GM04504 (cell line): Measurements from ENCODE around the gene LONRF2.

Source experiments
- DNase-seq: peaks from one replicate; pipeline ENCODE4 v3.0.0-alpha.2; 2012; ENCODE audit warnings: low read depth

LONRF2 gene

DNA sequence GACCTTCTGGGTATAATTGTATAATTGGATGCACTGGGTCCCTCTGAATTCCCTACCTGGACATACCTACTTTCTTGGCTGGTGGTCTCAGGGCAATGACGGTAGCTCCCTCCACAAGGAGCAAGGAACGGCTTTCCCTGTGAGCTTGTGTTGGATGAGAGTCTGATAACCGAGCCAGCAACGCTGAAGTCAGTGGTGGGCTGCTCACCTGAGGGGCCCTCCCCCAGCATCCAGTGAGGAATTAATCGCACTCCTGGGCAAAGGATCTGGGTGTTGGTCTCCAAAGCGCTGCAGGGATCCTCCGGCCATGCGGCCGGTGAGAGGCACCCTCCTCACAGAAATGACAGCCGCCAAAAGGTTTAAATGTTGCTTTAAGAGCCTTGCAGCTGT lies 47.1 kb downstream of the LONRF2 start:
- no peak for DNase-seq

DNA sequence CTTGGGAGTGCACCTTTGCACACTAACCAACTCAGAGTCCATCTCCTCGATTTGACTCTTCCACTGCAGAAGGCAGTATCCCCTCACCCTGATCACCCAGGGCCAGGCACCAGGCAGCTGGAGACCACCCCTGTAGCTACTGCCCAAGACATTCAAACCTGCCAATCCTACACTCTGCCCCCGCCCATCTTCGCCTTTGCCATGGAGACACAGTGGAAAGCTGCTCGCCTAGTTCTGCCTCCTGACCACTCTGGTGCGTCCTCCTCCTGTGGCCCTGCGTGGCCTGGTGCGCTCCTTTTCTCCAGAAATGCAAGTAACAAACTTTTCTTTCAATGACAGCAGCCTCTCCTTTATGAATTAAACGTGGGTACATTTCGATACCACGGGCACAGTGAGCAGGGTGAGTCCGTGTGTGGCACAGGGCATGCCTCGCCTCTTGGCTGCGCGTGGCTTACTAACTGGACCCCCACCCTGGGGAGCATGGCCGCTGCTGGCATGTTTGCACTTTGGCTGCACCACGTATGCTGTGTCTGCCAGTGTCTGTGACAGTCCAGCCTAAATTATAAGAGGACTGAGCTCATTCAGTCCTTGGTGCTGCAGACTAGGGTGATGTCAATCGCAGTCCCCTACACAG lies 47.6 kb downstream of the LONRF2 start:
- DNase-seq: no peak

DNA sequence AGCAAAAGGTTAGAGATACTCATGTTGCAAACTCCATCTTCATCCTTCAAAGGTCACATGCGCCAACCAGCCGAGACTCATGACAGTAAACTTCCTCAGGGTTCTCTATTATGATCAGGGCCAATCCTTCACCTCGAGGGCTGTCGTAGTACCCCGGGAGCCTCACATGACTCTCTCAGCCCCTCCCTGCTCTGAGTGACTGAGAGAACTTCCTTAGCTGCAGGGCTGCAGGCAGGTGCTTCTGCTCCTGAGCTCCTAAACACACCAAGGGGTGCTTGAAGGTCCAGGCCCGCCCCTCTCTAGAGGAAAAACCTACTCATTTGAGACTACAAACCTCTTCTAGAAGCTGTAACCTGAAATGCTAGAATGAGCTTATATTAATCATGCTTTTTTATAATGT lies 48.2 kb downstream of the LONRF2 start:
- no peak for DNase-seq

GRCh38 chr2:100273387-100273786 lies 48.9 kb downstream of the LONRF2 start:
- no peak for DNase-seq

DNA sequence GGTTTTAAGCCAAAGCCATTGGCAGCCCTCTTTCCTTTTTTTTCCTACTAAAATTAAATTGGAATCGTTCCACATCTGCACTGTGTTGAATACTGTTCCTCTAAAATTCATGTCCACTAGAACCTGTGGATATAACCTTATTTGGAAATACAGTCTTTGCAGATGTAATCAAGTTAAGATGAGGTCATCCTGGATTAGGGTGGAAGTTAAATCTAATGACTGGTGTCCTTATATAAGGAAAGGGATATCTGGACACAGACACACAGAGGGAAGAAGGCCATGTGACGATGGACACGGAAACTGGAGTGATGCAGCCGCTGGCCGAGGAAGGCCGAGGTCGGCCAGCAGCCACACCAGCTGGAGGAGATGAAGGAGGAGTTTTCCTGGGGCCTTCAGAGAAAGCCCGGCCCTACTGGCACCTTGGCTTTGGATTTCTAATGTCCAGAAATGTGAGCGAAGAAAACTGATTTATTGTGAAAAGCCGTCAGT lies 49.4 kb downstream of the LONRF2 start:
- DNase-seq: no peak

GRCh38 chr2:100271210-100271609 lies 51.1 kb downstream of the LONRF2 start:
- no peak for DNase-seq

DNA sequence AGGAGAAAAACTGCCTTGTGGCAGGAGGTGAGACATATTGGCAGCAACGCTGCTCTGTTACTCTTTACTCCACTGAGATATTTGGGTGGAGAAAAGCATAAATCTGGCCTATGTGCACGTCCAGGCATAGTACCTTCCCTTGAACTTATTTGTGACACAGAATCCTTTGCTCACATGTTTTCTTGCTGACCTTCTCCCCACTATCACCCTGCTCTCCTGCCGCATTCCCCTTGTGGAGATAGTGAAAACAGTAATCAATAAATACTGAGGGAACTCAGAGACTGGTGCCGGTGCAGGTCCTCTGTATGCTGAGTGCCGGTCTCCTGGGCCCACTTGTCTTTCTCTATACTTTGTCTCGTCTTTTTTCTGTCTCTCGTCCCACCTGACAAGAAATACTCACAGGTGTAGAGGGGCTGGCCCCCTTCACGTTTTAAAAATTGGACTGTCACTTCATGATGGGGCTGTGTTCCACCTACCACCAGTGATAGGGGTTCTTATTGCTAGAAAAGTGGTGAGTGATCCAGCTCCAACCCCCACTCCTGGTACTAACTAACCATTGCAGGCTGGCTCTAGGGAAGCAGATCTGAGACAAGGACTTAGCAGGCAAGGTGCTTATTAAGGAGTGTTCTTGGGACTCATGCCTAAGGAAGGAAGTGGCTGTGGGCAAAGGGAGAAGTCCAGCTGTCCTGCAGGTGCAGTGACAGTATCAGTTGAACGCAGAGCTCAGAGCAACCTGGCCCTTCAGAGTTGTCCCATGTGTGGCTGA lies 51.7 kb downstream of the LONRF2 start:
- no peak for DNase-seq

GRCh38 chr2:100269889-100270288 lies 52.4 kb downstream of the LONRF2 start:
- DNase-seq: no peak

DNA sequence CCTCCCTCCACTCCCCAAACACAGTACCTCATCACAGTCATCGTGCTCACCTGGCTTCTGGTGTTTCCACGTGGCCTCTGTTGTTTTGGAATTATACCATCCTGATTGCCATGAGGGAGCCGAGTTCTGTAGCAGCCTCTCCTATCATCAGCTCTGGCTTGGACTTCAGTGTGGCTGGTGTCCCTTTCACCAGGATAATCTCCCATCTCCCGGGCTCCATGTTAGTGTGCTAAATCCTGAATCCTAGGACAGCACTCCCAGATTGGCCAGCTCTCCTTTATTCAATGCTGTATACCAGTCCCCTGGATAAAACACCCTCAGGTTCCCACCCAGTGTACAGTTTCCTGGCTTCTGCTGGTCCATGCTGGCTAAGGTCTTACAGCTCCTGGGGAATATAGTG lies 53.3 kb downstream of the LONRF2 start:
- DNase-seq: no peak

GRCh38 chr2:100267751-100268150 lies 54.5 kb downstream of the LONRF2 start:
- DNase-seq: no peak

- DNase-seq: no peak
Measured at GRCh38 chr2:100266126-100266525, 56.2 kb downstream of the LONRF2 start.

DNA sequence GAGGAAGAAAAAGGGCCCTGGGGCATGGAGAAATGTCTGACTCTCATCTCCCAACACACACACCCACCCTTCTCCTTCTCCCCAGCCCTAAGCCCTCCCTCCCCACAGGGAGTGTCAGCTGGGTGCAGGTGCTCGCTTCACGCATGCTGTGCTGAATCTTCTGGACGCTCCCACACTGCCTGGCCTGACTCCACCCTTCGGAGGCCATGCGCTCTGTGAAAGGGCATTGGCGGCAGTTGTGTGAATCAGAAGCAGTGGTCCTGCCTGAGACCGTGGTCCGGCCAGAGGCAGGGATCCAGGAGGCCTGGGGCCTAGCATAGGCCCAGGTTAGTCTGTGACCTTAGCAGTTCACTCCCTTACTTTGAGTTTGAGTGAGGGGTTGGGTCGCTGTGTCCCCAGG lies 57.1 kb downstream of the LONRF2 start:
- no peak for DNase-seq

GRCh38 chr2:100264651-100265050 lies 57.6 kb downstream of the LONRF2 start:
- DNase-seq: no peak

DNA sequence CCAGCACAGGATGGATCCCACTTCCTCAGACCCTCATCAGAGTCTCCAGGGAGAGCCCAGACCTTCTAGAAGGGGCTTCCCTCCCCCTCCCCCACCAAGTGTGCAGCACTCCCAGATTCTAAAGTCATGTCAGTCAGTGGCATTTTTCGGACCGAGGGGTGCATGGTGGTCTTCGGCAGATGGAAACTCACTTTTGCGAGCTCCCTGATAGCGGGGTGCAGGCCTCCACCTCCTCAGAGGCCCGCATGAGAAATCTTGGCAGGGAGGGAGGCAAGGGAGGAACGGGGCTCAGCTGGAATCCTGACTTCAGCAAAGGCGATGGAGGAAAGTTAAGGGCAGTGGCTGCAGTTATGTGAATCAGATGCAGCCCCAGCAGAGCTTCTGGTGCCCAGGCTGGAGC lies 58.2 kb downstream of the LONRF2 start:
- no peak for DNase-seq

- no peak for DNase-seq
Measured at GRCh38 chr2:100262555-100263320, 59.6 kb downstream of the LONRF2 start.

DNA sequence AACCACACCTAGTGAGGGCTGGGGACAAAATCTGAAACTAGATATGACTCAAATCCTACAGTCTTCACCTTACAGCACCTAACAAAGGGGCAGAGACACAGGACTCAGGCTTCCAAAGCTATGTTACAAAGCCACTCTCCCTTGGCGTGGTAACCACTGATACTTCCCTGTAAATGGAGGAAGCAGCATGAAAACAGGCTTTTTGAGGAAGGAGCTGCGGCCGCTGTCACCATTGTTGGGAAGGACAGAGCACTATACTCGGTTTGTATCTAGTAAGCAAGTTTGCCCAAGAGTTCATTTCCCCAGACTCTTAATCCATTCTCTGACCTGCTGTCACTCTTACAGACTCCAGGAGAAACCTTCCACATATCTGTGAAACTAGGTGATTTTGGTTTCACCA lies 60.3 kb downstream of the LONRF2 start:
- no peak for DNase-seq

DNA sequence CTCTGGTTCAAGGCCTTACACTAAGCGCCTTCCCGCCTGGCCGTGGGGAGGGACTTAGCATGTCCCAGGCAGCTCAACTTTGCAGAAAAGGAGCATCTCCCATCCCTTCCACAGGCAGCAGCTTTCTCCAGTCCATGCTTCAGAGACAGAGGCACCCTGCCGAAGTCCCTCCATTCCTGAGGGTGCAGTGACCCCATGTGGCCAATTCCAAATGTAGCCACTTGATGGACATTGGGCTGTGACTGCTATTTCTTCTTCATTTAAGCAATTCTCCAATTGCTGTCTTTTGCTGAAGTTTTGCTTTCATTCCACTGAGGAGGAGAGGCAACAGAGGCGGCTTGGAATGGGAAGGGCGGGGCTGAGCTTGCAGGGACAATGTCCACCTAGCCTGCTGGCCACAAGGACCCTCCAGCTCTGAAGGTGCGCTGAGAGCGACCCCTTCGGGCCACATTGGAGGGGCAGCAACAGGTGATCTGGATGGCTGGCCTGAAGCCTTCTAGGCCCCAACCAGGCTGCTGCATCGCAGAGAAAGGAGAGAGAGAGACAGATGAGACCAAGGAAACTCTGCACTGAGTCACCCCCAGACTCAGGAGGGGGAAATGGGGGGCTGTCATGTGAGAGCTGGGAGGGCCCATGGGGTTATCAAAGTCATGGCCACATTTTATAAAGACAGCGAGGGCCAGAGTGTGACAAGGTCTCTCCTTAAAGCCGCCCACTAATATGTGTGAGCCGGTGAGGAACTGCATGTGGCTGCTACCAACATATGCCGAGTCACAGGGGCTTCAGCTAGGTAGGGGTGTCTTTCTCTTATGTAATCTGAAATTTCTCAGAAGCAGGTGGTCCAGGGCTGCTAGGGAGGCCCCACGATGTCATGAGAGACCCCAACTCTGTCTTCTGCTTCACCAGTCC lies 61.3 kb downstream of the LONRF2 start:
- peak; percentile 41 for DNase-seq

DNA sequence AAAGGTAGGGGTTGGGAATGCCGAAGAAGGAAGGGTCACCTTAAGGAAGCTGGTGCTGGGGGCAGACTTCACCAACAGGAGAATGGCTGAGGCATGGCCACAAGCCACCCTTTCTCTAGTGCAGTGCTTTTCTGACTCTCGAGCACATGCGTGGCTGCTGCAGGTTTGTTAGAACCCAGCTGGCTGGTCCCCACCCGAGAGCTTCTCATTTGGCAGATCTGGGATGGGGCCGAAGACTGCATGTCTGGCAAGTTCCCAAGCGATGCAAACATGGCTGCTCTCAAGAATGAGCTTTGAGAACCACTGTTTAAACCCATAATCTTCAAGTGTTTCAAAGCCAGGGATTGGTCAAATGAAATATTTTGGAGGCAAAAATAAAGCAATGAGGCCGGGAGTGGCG lies 63.2 kb downstream of the LONRF2 start:
- no peak for DNase-seq

DNA sequence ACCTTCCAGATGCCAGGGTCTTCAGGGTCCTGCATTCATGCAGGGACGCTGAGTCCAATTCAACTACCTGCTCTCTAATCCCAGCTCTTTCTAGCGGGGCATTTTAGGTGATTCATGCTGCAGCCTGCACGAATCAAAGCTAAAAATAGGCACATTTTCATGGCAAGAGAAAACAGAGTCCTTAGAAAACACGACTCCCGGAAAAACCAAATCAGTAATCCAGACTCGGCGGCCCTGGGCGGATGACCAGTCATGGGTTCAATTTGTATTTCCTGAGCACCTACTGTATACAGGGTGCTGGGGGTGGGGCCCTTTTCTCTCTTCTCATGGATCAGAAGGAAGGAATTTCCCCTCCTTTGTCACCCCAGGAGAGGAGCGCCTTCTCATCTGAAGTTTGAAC lies 64.4 kb downstream of the LONRF2 start:
- DNase-seq: no peak

- no peak for DNase-seq
Measured at GRCh38 chr2:100256849-100257248, 65.5 kb downstream of the LONRF2 start.

DNA sequence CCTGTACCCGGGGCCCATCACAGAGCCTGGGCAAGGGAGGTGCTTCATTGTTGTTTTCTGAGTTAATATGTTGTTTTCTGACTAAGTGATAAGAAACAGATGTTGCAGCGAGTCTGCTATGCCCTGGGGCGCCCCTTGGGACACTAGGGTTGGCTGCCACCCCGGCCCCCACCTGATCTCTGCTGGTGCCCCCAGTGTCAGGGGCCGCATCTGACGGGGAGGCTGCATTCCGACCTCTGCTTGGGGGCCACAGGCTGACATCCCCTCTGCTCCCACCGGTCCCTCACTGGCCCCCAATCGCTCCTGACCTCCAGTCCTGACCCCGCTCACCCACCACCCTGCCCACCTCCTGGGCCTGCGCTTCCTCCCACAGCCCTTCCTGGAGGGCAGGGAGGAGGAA lies 65.9 kb downstream of the LONRF2 start:
- no peak for DNase-seq

- DNase-seq: no peak
Measured at GRCh38 chr2:100254646-100255210, 67.6 kb downstream of the LONRF2 start.
